ENCODE measurements around the gene ARHGAP6.

ARHGAP6 gene

GRCh38 chrX:11421805-11422524 lies 243.8 kb downstream of the ARHGAP6 start:
- no peak for DNase-seq

GRCh38 chrX:11420851-11421250 lies 244.9 kb downstream of the ARHGAP6 start:
- no peak for DNase-seq

- DNase-seq, result no peak
These were observed 246.6 kb downstream of the ARHGAP6 start for GRCh38 chrX:11419102-11419501.

- no peak for DNase-seq
These were observed 249.1 kb downstream of the ARHGAP6 start for GRCh38 chrX:11416600-11416999.

GRCh38 chrX:11414091-11414490 lies 251.6 kb downstream of the ARHGAP6 start:
- no peak for DNase-seq

- no peak for DNase-seq
These were observed 252.8 kb downstream of the ARHGAP6 start for GRCh38 chrX:11412715-11413623.

GRCh38 chrX:11409957-11410356 lies 255.8 kb downstream of the ARHGAP6 start:
- no peak for DNase-seq

GRCh38 chrX:11408783-11409182 lies 256.9 kb downstream of the ARHGAP6 start:
- no peak for DNase-seq

GRCh38 chrX:11408109-11408405 lies 257.7 kb downstream of the ARHGAP6 start:
- no peak for DNase-seq

GRCh38 chrX:11407331-11408108 lies 258.2 kb downstream of the ARHGAP6 start:
- no peak for DNase-seq

- no peak for DNase-seq
These were observed 259.5 kb downstream of the ARHGAP6 start for GRCh38 chrX:11406109-11406765.

GRCh38 chrX:11403631-11404030 lies 262.1 kb downstream of the ARHGAP6 start:
- DNase-seq, result no peak

GRCh38 chrX:11401966-11402365 lies 263.8 kb downstream of the ARHGAP6 start:
- DNase-seq, result no peak

- DNase-seq, result no peak
These were observed 266.1 kb downstream of the ARHGAP6 start for GRCh38 chrX:11399489-11400094.

- DNase-seq, result no peak
These were observed 266.9 kb downstream of the ARHGAP6 start for GRCh38 chrX:11398785-11399184.

GRCh38 chrX:11398139-11398538 lies 267.6 kb downstream of the ARHGAP6 start:
- no peak for DNase-seq

GRCh38 chrX:11397680-11398079 lies 268.0 kb downstream of the ARHGAP6 start:
- no peak for DNase-seq

GRCh38 chrX:11395859-11396258 lies 269.9 kb downstream of the ARHGAP6 start:
- no peak for DNase-seq

GRCh38 chrX:11393949-11394654 lies 271.6 kb downstream of the ARHGAP6 start:
- DNase-seq, result no peak

GRCh38 chrX:11386812-11387211 lies 278.9 kb downstream of the ARHGAP6 start:
- DNase-seq, result no peak

- no peak for DNase-seq
These were observed 279.7 kb downstream of the ARHGAP6 start for GRCh38 chrX:11386001-11386523.

GRCh38 chrX:11382930-11383329 lies 282.8 kb downstream of the ARHGAP6 start:
- DNase-seq, result no peak

Measured in NCI-H2081 (cell line).